GM12865 (cell line): Measurements from ENCODE around the gene VPS13D.

Experiments
- DNase-seq: peaks from one replicate; pipeline ENCODE4 v3.0.0; 2010; ENCODE audit warnings: low read depth
- H3K4me3 ChIP-seq: 2 replicates; pipeline ENCODE4 v1.5.1; 2011; ENCODE audit warnings: mild to moderate bottlenecking, low read depth, low read length, control low read depth
- CTCF ChIP-seq: IDR thresholded peaks from 2 replicates; pipeline ENCODE4 v1.5.1; 2011; ENCODE audit warnings: low read length, control low read depth, low read depth, inconsistent platforms; ENCODE audit not compliant: insufficient read depth; ENCODE audit errors: missing control alignments

The VPS13D gene

GRCh38 chr1:12188657-12189327 is 41.0 kb upstream of the VPS13D start:
- DNase-seq = no peak
- H3K4me3 ChIP-seq = no peak overlapping the region
- TF ChIP-seq CTCF = no peak

- TF ChIP-seq CTCF = no peak
Observed at GRCh38 chr1:12189328-12189682, 40.5 kb upstream of the VPS13D start.

GRCh38 chr1:12191242-12192032 is 38.4 kb upstream of the VPS13D start:
- DNase-seq = no peak
- no peak overlapping the region for H3K4me3 ChIP-seq
- no peak for TF ChIP-seq CTCF

More at GRCh38 chr1:12189328-12189682, 40.5 kb upstream of the VPS13D start:
- H3K4me3 ChIP-seq = no peak overlapping the region
- DNase-seq = no peak

- no peak for DNase-seq
- no peak overlapping the region for H3K4me3 ChIP-seq
- no peak for TF ChIP-seq CTCF
Observed at GRCh38 chr1:12194666-12195216, 35.1 kb upstream of the VPS13D start.

- H3K4me3 ChIP-seq = no peak overlapping the region
- TF ChIP-seq CTCF = no peak
- DNase-seq = no peak
Observed at GRCh38 chr1:12195416-12195815, 34.4 kb upstream of the VPS13D start.

- no peak for TF ChIP-seq CTCF
- no peak for DNase-seq
- no peak overlapping the region for H3K4me3 ChIP-seq
Observed at GRCh38 chr1:12196641-12197482, 33.0 kb upstream of the VPS13D start.
